Left lobe of liver (tissue), 2 donors: ENCODE measurements around the gene ILF2. TPM values are rescaled to one million over a fixed set of nuclear protein-coding genes. Genes with fewer than 3 reads are reported as not detected.

Source experiments
- ATAC-seq: fragments of 200-7000 bp; cut with Tn5 transposase; one replicate; pipeline ENCODE4 v1.9.1; 2020; ENCODE audit warnings: mild to moderate bottlenecking, moderate library complexity
- DNase-seq: peaks from one replicate; pipeline ENCODE4 v3.0.0-alpha.2; 2020; ENCODE audit warnings: low spot score
- total RNA-seq: library from RNA; stranded (reverse); gene quantifications from one replicate; pipeline ENCODE4 v1.2.1, GENCODE V29; 2021
- donor health status: DM: no; HTN: no; CAD: no; lungs with moderate emphysema.
- donor health status: DM: no; HTN: yes; CAD: no.

ILF2 gene
- total RNA-seq, 1 donor from 2014 or later, result 33.2 TPM

DNA sequence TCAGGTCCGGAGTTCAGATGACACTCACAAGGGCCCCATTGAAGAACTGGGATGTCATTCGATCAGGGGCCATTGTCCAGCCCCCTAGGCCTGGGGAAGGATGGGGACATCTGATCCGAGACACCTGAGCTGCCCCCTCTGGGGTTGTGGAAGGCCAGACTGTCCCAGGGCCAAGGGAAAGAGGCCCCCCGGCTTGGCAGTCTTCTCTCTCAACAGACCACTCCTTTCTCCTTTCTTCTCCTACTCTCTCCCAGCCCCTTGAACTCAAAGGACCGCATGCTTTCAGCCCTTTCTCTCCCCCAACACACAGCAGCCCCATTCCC is 41.5 kb downstream of the ILF2 start:
- ATAC-seq, result no peak
- no peak for DNase-seq

DNA sequence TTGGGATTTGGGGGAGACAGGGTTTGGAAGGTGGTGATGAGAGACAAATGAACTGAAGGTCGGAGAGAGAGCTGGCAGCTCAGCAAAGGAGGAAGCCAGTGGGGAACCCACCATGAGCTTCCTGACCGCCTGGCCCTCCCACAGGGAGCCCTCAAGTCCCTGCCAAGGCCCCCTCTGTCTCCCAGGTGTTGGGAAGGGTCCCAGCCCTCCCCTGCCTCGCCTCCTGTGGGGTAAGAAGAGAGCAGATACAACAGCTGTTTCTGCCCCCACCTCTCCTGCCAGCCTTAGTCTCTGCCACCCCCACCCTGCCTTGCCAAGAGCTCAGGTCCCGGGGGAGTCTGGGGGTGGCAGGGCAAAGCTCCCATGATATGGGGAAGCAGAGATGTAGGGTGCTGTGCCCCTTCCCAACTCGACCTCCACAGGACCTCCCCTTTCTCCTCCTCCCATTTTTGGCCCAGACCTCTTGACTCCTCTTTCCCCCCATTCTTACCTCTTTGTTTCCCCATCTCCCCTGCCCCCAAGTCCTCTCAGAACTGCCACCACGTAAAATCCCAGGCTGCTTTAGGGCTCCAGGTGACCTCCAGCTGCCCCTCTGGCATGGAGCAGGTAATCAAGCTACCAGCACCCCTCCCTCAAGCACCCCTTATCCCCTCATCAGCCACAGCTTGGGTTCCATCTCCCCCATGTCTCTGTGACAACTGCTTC is 42.0 kb downstream of the ILF2 start:
- ATAC-seq, result no peak
- DNase-seq, result no peak

DNA sequence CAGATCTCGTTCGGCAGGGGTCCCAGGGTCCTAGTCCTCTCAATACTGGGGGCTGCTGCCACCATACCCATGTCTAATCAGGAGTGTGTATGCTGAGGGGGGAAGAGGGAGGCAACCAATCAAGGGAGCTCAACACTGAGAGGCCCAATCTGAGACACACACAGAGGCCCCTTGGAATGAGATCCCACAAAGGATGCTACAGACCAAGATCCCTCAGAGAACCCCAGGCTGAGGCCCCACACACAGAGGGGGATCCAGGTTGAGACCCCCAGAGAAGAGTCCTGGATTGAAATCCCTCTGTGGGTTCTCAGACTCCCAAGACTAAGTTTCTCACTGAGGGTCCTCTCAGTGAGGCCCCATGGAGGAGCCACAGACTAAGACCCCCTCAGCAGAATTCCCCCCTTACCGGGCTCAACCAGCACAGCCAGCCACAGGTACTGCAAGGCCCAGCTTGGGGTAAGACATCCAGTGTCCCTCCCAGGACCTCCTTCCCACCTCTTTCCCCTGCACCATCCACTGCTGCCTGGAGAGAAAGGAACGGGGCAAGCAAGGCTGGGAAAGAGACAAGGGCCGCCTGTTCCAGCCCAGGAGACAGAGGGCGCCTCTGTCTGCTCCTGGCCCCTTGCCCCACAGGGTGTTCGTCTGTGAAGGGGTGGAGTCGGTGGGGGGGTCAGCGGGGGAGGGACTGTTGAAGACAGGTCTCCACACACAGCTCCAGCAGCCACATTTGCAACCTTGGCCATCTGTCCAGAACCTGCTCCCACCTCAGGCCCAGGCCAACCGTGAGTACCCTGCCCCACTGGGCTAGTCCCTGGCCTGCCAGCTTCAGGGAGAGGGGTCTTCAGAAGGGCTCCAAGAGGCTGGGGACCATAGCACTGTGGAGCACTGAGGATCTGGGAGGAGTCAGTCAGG is 42.8 kb downstream of the ILF2 start, which contains the start of gene S100A1:
TSS of gene S100A1 (plus strand) at position 720 of the 912 bp plus-strand sequence. CDS start 2,088 bp downstream, outside the sequence.
- no peak for DNase-seq
- ATAC-seq, result peak; percentile 15

DNA sequence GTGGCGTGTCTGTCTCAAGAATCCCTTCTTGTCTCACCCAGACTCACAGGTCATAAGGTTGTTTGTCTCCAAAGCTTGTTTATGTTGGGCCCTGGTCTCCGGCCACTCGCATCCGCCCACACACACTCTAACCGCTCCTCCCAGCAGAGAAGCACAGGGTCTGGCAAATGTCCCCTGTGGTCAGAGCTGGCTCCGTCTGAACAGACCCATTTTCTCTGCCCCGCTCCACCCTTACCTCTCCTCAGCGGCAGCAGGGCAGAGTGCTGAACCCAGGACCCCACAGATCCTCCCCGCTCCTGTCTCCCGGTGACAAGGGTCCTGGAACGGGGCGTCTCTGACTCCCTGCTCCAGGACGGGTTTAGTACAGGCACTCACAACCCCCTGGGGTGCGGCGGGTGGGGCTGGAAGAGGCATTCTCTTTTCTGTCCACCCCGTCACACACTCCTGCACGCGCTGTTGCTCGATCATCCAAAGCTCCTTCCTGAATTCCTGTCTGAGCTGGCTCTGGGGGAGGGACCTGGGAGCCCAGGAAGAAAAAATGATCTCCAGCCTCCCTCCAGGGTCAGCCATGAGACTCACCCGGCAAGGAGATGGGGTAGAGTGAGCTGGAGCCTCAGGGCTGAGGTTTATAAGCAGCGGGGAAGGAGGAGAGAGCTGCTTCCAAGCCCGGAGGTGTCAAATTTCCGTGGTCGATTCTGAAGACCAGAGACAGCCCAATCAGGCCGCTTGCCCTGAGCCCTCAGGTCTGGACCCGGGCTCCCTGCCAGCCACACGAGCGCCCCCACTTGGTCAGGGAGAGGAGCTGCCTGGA is 43.7 kb downstream of the ILF2 start, which contains the start of gene S100A13:
TSS of gene S100A13 (minus strand) at position 602 of the 811 bp plus-strand sequence. CDS start 1,033 bp downstream, outside the sequence.
- DNase-seq (peak; percentile 71), ATAC-seq (peak; percentile 71)

DNA sequence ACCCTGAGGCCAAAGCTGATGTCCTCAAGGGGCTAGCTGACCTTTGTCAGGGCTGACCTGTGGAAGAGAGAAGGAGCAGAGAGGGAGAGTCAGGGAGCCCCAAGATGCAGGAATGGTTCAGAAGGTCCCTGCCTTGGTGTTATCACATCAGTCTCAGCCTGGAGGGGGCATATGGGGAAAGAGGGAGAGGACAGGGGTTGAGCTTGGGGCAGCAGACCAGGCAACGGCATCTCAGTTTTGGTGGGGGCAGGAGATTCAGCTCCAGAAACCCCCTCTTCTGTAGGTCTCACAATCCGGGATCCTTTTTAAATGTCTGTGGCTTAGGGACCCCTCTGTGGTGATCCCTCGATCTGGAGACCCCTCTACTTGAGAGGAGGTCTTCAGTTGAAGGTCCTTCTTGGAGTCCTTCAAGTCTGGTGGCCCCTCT is 44.3 kb downstream of the ILF2 start:
- no peak for ATAC-seq
- DNase-seq, result no peak

DNA sequence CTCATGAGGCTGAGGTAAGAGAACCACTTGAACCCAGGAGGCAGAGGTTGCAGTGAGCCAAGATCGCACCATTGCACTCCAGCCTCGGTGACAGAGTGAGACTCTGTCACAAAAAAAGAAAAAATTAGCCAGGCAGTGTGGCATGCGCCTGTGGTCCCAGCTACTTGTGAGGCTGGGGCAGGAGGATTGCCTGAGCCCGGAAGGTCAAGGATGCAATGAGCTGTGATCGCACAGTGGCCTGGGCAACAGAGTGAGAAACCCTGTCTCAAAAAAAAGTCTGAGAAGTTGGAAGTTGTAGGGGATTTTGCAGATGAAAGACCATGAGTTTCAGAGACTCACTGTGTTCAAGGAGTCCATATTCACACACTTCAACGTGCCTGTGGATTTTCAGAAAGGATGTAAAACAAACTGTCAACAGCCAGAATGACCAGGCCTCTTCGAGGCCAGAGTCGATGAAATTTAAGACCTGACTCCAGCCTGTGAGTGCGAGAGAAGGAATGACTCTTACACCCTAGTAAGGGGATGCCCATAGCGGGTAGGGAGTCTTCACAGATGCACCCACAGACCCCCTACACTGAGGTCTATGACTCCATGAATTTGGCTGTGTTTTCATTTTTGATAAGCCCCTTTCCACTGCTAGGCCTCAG is 45.7 kb downstream of the ILF2 start:
- ATAC-seq (no peak), DNase-seq (no peak)

DNA sequence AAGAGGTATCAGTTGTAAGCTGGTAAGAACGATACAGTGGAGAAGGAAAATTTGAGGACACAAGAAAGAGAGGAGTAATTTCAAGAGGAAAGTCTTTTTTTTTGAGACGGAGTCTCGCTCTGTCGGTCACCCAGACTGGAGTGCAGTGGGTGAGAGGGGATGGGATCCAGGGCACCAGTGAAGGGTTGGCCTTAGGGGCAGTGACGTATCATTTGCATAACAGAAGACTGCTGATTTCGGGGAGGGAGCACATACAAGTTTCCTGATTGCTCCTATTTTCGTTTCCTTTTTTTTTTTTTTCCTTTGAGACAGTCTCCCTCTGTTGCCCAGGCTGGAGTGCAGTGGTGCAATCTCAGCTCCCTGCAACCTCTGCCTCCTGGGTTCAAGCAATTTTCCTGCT is 47.7 kb downstream of the ILF2 start:
- no peak for DNase-seq
- peak; percentile 22 for ATAC-seq

DNA sequence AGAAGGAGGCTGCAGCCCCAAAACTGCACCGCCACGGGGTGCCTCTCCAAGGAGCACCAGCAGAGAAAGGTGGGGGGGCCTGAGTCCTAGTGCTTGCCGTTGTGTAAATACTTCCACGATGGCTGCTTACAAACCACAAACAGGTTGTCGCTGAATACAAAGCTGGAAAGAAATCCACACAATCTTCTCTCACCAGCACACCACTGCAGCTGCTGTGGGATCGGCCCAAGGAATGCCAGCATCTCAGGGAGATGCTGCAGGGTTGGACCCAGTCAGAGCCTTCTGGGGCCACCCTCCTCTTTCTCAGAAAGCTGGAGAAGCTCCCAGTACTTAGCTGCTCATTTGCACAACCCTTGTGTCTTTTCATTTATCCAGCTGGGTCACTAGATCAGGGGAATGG is 51.6 kb downstream of the ILF2 start:
- no peak for ATAC-seq

DNA sequence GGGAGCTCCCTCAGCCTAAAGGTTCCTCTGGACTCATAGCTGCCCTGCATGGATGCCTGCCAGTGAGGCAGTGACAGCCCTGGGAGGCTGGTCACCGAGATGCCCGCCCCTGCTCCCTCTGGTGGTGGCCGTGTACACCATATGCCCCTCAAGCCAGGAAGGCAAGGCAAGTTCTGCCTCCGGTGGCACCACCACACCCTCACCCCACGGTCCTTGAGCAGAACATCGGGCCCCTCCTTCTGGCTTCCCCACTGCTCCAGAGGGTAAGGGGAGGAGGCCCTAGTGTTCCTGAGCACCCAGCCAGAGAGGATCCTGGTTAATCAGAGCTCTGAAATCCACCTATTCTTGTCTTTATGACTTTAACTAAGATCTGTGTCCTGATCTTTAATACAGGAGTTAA is 53.1 kb downstream of the ILF2 start:
- DNase-seq (peak; percentile 81), ATAC-seq (peak; percentile 67)

More for the DNA sequence above, 51.6 kb downstream of the ILF2 start:
- DNase-seq, result no peak

DNA sequence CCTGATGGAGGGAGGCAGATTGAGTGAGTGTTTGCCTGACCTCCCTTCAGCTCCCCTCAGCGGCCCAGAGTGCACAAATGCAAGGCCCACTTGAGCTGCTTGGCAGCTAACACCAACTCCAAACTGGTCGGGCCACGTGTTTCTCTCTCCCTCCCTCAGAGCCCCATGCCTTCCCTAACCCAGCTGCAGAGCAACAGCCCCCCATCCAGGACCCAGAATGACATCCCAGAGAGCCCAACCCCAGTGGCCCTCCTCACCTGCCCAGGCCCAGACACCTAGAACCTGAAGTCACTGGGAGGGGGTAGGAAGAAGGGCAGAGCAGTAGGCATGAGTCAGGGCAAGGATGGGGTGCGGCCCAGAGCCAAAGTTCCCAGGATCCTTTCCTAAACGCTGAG is 53.9 kb downstream of the ILF2 start:
- ATAC-seq (no peak), DNase-seq (no peak)

DNA sequence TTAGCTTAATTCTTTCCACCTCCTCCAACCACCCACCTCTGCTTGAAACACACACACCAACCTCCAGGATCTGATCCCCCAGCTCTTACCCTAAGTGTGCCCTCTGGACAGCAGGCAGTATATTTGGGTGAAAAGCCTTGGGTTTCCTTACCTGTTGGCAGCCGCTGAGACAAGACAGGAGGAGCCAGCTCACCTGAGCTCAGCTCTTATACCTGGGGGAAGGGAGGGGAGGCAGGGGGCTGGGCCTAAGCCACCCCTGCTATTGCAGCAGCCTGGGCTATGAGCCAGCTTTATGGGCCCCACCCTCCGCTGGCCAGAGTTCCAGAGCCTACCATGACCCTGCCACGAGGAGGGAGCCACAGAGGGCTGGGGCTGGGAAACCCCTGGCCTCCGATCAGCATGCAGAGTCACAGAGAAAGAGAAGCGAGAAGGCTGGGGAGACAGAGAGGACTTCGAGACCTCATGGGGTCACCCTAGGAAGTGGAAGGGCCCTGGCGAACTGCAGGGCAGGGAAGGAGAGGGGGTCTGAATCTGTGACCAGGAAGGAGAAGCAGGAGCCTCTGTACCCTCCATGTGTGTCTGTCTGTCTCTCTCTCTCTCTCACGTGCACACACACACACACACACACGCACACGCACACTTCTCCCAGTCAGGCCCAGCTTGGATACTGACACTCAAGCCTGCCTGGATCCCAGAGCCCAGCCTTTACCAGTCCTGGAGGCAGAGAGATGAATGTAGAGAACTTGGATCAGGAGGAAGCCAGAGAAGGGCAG is 54.5 kb downstream of the ILF2 start, which contains the start of gene S100A14:
TSS of gene S100A14 (minus strand) at position 182 of the 773 bp plus-strand sequence. CDS start 467 bp downstream, outside the sequence.
- DNase-seq, result peak; percentile 89
- peak; percentile 75 for ATAC-seq

DNA sequence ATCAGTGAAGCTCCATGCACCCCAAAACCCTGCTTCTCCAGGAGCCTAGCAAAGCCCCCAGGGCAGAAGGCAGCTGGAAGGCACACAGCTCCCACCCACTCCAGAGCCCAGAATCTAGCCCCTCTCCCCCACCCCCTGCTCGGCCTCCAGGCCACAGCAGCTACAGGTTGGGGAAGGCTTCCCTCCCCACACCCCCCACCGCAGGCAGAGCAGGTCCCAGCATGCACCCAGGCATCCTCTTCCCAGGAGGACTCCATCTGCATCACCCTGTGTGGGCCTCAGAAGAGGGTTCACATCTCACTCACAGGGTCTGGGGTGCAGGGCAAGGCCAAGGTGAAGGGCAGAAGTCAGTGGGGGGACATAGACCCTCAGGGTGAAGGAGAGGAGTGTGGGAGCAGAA is 55.4 kb downstream of the ILF2 start:
- no peak for ATAC-seq
- DNase-seq, result no peak

DNA sequence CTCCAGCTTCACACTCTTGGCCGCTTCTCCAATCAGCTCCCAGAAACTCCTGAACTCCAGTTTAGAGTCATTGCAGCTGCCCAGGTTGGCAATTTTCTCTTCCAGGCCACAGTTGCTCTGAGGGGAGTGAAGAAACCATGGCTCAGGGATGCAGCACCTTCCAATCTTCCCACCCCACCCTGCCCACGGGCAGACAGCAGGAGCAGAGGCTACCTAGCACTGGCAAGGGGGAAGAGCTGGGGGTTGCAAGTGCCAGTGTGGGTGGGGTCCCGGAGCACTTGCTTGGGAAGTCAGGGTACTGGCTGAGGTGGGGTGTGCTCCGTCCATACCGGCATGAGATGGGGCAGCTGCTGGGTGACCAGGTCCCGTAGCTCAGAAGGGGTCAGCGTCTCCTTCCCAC is 55.9 kb downstream of the ILF2 start:
- ATAC-seq, result no peak

DNA sequence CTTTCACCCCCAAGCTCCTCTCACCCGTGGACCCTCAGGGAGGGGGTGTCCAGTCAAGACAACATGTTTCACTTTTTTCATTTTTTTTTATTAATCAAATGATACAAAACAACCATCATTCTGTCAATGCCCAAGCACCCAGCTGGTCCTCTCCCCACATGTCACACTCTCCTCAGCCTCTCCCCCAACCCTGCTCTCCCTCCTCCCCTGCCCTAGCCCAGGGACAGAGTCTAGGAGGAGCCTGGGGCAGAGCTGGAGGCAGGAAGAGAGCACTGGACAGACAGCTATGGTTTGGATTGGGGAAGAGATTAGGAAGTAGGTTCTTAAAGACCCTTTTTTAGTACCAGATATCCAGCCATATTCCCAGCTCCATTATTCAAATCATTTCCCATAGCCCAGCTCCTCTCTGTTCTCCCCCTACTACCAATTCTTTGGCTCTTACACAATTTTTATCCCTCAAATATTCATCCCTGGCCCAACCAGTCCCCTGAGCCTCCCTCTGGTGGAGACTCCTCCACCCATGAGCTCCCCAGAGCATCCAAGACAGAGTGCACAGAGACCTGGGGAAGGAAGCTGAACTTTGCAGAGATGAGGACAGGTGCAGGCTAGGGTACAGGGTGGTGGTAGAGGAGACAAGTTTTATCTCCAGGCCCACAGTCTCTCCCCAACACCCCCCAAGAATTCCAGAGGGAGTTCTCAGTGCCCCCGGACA is 56.4 kb downstream of the ILF2 start:
- ATAC-seq, result no peak

More for the DNA sequence above, 55.9 kb downstream of the ILF2 start:
- no peak for DNase-seq

DNA sequence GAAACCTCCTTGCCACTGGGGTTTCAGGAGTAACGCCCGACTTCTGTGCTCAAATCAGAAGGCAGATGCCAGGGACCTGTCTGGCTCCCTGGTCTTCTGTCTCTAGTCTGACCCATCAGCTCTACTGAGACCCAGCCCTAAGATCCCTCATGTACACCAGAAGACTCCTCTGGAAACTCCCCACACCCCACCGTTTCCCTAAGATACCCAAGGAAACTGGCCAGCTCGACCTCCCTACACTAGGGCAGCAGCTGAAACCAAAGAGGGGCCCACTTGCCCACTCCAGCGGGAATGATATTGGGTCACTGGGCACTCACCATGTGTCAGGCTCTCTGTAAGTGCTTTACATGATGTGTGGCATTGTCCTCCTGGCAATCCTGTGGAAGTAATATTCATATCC is 57.4 kb downstream of the ILF2 start:
- no peak for ATAC-seq
- DNase-seq, result no peak

More for the DNA sequence above, 56.4 kb downstream of the ILF2 start:
- no peak for DNase-seq

DNA sequence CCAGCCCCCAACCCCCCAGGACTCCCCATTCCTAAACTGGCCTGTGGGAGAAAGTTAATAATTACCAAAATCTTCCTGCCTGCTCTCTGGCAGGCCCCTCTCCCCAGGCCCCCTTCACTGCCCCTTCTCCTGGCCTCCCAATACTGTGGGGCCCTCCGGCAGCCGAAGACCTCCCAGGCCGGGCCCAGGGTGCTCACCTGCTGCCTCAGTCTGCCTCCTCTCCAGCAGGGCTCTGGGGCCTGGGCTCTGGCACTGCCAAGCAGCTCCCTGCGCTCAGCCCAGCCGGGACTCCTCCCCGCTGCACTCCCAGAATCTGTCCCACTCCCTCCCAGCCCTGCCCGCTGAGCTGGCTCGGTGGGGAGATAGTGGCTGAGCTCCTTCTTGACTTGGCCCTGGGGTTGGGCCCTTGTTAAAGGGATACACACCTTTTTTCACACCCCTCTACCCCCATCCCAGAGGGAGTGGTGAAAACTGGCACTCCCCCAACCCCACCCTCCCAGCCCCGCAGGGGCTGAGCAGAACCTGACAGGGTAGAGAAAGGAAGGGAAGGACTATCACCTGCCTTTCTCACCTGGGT is 58.0 kb downstream of the ILF2 start, which contains the start of gene S100A16:
TSS of gene S100A16 (minus strand) at position 383 of the 577 bp plus-strand sequence. CDS start 4,986 bp downstream, outside the sequence.
- ATAC-seq (peak; percentile 67), DNase-seq (peak; percentile 87)

DNA sequence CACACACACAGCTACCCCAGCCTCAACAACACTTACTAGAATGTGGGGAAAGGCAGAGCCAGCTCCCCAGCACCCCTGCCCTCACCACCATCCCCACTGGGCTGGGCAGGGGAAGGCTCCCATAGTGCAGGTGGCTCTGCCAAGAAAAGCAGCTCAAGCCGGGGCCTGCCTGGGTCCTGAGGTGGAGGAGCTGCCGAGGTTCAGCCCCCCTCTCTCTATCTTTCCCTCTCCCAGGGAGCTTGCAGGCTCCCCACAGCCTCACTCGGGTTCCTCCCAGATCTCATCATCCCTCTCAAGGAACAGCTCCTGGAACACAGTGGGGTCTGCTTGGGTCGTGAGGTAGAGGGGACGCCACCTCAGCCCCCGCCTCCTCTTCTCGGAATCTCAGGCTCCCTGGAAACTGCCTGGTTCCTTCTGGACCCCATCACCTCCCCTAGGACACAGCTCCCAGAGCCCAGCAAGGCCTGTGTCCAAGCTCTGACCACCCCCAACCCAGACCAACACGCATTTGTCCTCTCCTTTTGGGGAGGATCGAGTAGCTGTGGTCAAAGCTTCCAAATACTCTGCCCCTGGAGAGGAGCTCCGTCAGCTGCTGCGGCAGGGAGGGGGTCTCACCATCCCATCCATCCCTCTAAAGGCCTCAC is 58.6 kb downstream of the ILF2 start:
- ATAC-seq, result no peak
- DNase-seq, result no peak
